ENCODE data around the gene DHRSX. TPM values are rescaled to one million over a fixed set of nuclear protein-coding genes. Genes with fewer than 3 reads are reported as not detected.

DHRSX gene
- total and polyA plus RNA-seq, 2 of the 8 experiments (the other 6 are each of a cell fraction or from before 2014, with no cell fraction given), result 35.1 to 43.4 TPM

- no peaks in the 10 kb centered on the region for H4K20me1 ChIP-seq (replicated peaks in 1 of 2; ENCODE audit: control insufficient read depth in 1 of 2, insufficient read depth in 2 of 2, low read length in 2 of 2)
- no peak overlapping the region for H4K5ac ChIP-seq (ENCODE audit: insufficient read length, low read depth, low read length)
- H3K4me2 ChIP-seq (ENCODE audit: insufficient read depth in 1 of 2, low read depth in 2 of 2, low read length in 2 of 2), result no peak overlapping the region
- no peak overlapping the region for H4K91ac ChIP-seq (replicated peaks; ENCODE audit: insufficient read length, low read length)
- no peak overlapping the region for H2BK20ac ChIP-seq (ENCODE audit: low read length)
- H3K79me1 ChIP-seq (ENCODE audit: low read depth, low read length), result no peaks in the 10 kb centered on the region; the same call in 1 of the 2 replicates
- H3K27me3 ChIP-seq (replicated peaks in 1 of 4; ENCODE audit: control insufficient read depth in 3 of 4, extremely low read depth in 1 of 4, insufficient read depth in 3 of 4, low read length in 3 of 4), result no peaks in the 10 kb centered on the region
- no peak overlapping the region for H3K14ac ChIP-seq (ENCODE audit: insufficient read length)
- no peak overlapping the region for H2BK12ac ChIP-seq (ENCODE audit: low read depth, low read length)
- H2BK120ac ChIP-seq (replicated peaks; ENCODE audit: low read depth, low read length), result no peak overlapping the region
- WGBS, 2 experiments (ENCODE audit: extremely low coverage in 1 of 2, insufficient coverage in 1 of 2, insufficient read length in 1 of 2, insufficient replicate concordance in 2 of 2, low coverage in 1 of 2, low lambda C conversion rate in 2 of 2, missing lambda C conversion rate in 1 of 2), result 78% methylated on average over 7 of the region's 7 CpGs; no CpG with 5 or more reads in 1 of the 2 experiments
- H3K9me3 ChIP-seq (ENCODE audit: insufficient read depth in 2 of 2, low read depth in 1 of 2, low read length in 1 of 2), result no peaks in the 10 kb centered on the region
- H2BK5ac ChIP-seq (ENCODE audit: low read depth, low read length), result no peak overlapping the region
- H2AFZ ChIP-seq (ENCODE audit: low read length), result no peak overlapping the region
- no peak overlapping the region for H2BK15ac ChIP-seq (ENCODE audit: low read length)
- H3K23ac ChIP-seq (ENCODE audit: insufficient read length), result no peak overlapping the region
- no peak overlapping the region for H3K4ac ChIP-seq (replicated peaks; ENCODE audit: insufficient read length, low read depth, low read length)
- TF ChIP-seq SIX5 (IDR thresholded peaks at IDR 0.05; ENCODE audit: low read depth, low read length), result no peak
- TF ChIP-seq NANOG (IDR thresholded peaks at IDR 0.05; ENCODE audit: insufficient read depth, low read depth, low read length, poor library complexity, severe bottlenecking), result no peak
- TF ChIP-seq EZH2 (IDR thresholded peaks at IDR 0.05; ENCODE audit: low read depth, low read length, severe bottlenecking), result no peak
- TF ChIP-seq EP300 (IDR thresholded peaks at IDR 0.05; ENCODE audit: borderline replicate concordance in 1 of 2, low read depth in 2 of 2, low read length in 2 of 2), result no peak
- no peak for TF ChIP-seq CBX8 (IDR thresholded peaks at IDR 0.05; ENCODE audit: borderline replicate concordance, low read depth, low read length)
- TF ChIP-seq SP4 (IDR thresholded peaks at IDR 0.05; ENCODE audit: low read length), result no peak
- no peak for TF ChIP-seq RXRA (IDR thresholded peaks at IDR 0.05; ENCODE audit: insufficient read depth, low read depth, low read length)
- no peak for TF ChIP-seq SUZ12 (IDR thresholded peaks at IDR 0.05; ENCODE audit: low read length)
- no peak for TF ChIP-seq JUND (IDR thresholded peaks at IDR 0.05; ENCODE audit: low read length)
- TF ChIP-seq YY1 (IDR thresholded peaks at IDR 0.05; ENCODE audit: low read depth, low read length), result no peak
- TF ChIP-seq TCF12 (IDR thresholded peaks at IDR 0.05; ENCODE audit: low read depth, low read length), result no peak
- no peak overlapping the region for H3K4me3 ChIP-seq (ENCODE audit: extremely low read depth in 1 of 4, insufficient read depth in 2 of 4, low read depth in 3 of 4, low read length in 4 of 4)
- H3K9ac ChIP-seq (replicated peaks in 1 of 4; ENCODE audit: extremely low read depth in 1 of 4, low read depth in 3 of 4, low read length in 3 of 4), result no peak overlapping the region
- no peak overlapping the region for H3K56ac ChIP-seq (replicated peaks; ENCODE audit: insufficient read length, low read depth, low read length)
- FAIRE-seq (no peak), DNase-seq (ENCODE audit: low read depth in 1 of 2, low spot score in 2 of 2) (no peak)
- no peak overlapping the region for H4K8ac ChIP-seq (ENCODE audit: extremely low read depth, insufficient read depth, low read length)
- H3K23me2 ChIP-seq (ENCODE audit: low read depth, low read length), result peaks cover 3% of the 10 kb centered on the region; the same call in 1 of the 2 replicates
- H2AK5ac ChIP-seq (ENCODE audit: low read depth, low read length), result no peak overlapping the region
- ChIA-PET POLR2A (ENCODE audit: partially characterized antibody) (no interaction called here), CTCF (ENCODE audit: partially characterized antibody) (no interaction called here)
- H3K36me3 ChIP-seq (ENCODE audit: control insufficient read depth in 2 of 4, insufficient read depth in 4 of 4, low read length in 3 of 4), result peaks cover 0 to 3% (median 1%) of the 10 kb centered on the region in 4 experiments; a peak in 2 of 8 replicates
- peaks cover 0 to 2% of the 10 kb centered on the region in 2 experiments; a peak in 1 of 4 replicates for H3K79me2 ChIP-seq (ENCODE audit: control insufficient read depth in 1 of 2, insufficient read depth in 2 of 2, low read length in 2 of 2)
- peaks cover 0 to 3% (median 0%) of the 10 kb centered on the region in 4 experiments; a peak in 1 of 7 replicates for H3K4me1 ChIP-seq (replicated peaks in 1 of 4; ENCODE audit: control insufficient read depth in 3 of 4, insufficient read depth in 4 of 4, low read length in 3 of 4)
- H3K18ac ChIP-seq (ENCODE audit: extremely low read depth, low read length), result no peak overlapping the region
- H3K27ac ChIP-seq (ENCODE audit: low read depth, low read length), result no peak overlapping the region
Observed at GRCh38 chrX:2346158-2346557, 154.6 kb downstream of the DHRSX start.
